CD14-positive monocyte (primary cell): ENCODE data around the gene XAB2. TPM values are rescaled to one million over a fixed set of nuclear protein-coding genes. Genes with fewer than 3 reads are reported as not detected.

Experiments
- DNase-seq, 3 donors: peaks; one replicate each; pipeline ENCODE4 v3.0.0-alpha.2; 2011 to 2022
- H2AFZ ChIP-seq: 2 replicates; pipeline ENCODE4 v1.6.0; 2012; ENCODE audit warnings: mild to moderate bottlenecking, low read depth, low read length, inconsistent platforms; ENCODE audit not compliant: insufficient read depth, poor library complexity, severe bottlenecking
- H3K27ac ChIP-seq, 2 donors: 1 replicate in 1 of 2; 2 replicates in 1 of 2; pipeline ENCODE4 v1.5.1; 2012 to 2013; ENCODE audit warnings: low read length in 2 of 2, control low read depth in 1 of 2, inconsistent platforms in 1 of 2, low read depth in 1 of 2, mild to moderate bottlenecking in 1 of 2
- H3K27me3 ChIP-seq, 2 donors: one replicate each; pipeline versions ENCODE4 v1.6.0 to v1.6.1; 2011 to 2013; ENCODE audit warnings: low read length in 2 of 2; ENCODE audit not compliant: control insufficient read depth in 2 of 2, insufficient read depth in 2 of 2
- H3K36me3 ChIP-seq, 2 donors: replicated peaks in 1 of 2; 1 replicate in 1 of 2; 2 replicates in 1 of 2; pipeline versions ENCODE4 v1.5.1 to v1.6.1; 2012 to 2013; ENCODE audit warnings: low read length in 2 of 2, control low read depth in 1 of 2, inconsistent platforms in 1 of 2, mild to moderate bottlenecking in 1 of 2; ENCODE audit not compliant: insufficient read depth in 2 of 2, control insufficient read depth in 1 of 2
- H3K4me1 ChIP-seq, 2 donors: 1 replicate in 1 of 2; 2 replicates in 1 of 2; pipeline versions ENCODE4 v1.5.1 to v1.6.1; 2012 to 2013; ENCODE audit warnings: low read length in 2 of 2, control low read depth in 1 of 2, inconsistent platforms in 1 of 2, mild to moderate bottlenecking in 1 of 2, moderate library complexity in 1 of 2; ENCODE audit not compliant: insufficient read depth in 2 of 2, control insufficient read depth in 1 of 2
- H3K4me2 ChIP-seq: replicated peaks from 2 replicates; pipeline ENCODE3; 2012; ENCODE audit warnings: low read length, moderate library complexity, mild to moderate bottlenecking; ENCODE audit not compliant: poor library complexity, severe bottlenecking; ENCODE audit errors: extremely low read depth
- H3K4me3 ChIP-seq, 3 experiments: fragments of 200-600 bp in 1 of 3; sonication (generic) in 1 of 3; replicated peaks in 1 of 3; 1 replicate in 2 of 3; 2 replicates in 1 of 3; pipeline ENCODE4 v1.5.1; 2011 to 2013; ENCODE audit warnings: low read length in 3 of 3, mild to moderate bottlenecking in 3 of 3, control low read depth in 2 of 3, low read depth in 2 of 3, inconsistent platforms in 1 of 3, moderate library complexity in 1 of 3
- H3K79me2 ChIP-seq: 2 replicates; pipeline ENCODE4 v1.6.0; 2012; ENCODE audit warnings: mild to moderate bottlenecking, control low read depth, inconsistent platforms, low read length, moderate library complexity; ENCODE audit not compliant: insufficient read depth
- H3K9ac ChIP-seq: 2 replicates; pipeline ENCODE4 v1.6.0; 2017; ENCODE audit warnings: low read length, mild to moderate bottlenecking; ENCODE audit not compliant: insufficient read depth, poor library complexity, severe bottlenecking
- H3K9me3 ChIP-seq, 2 donors: replicated peaks in 1 of 2; 1 replicate in 1 of 2; 2 replicates in 1 of 2; pipeline versions ENCODE4 v1.5.1 to v1.6.1; 2012 to 2013; ENCODE audit warnings: low read length in 2 of 2, control low read depth in 1 of 2; ENCODE audit not compliant: control insufficient read depth in 1 of 2, insufficient read depth in 1 of 2
- H4K20me1 ChIP-seq: 2 replicates; pipeline ENCODE4 v1.6.0; 2012; ENCODE audit warnings: mild to moderate bottlenecking, low read length, control low read depth, moderate library complexity; ENCODE audit not compliant: insufficient read depth
- H3K27ac Mint-ChIP-seq, 7 donors: one replicate each; pipeline ENCODE4 v1.8.0; 2020; ENCODE audit warnings: mild to moderate bottlenecking in 7 of 7, mixed read lengths in 7 of 7, moderate library complexity in 6 of 7, inconsistent platforms in 2 of 7
- H3K27me3 Mint-ChIP-seq, 3 donors: one replicate each; pipeline ENCODE4 v1.8.0; 2021 to 2022; ENCODE audit warnings: low read depth in 3 of 3, mild to moderate bottlenecking in 3 of 3, mixed read lengths in 3 of 3, moderate library complexity in 3 of 3, inconsistent platforms in 1 of 3
- H3K36me3 Mint-ChIP-seq, 2 donors: one replicate each; pipeline ENCODE4 v1.8.0; 2020; ENCODE audit warnings: mixed read lengths in 2 of 2, inconsistent platforms in 1 of 2, mild to moderate bottlenecking in 1 of 2
- H3K4me1 Mint-ChIP-seq: one replicate; pipeline ENCODE4 v1.8.0; 2020; ENCODE audit warnings: mild to moderate bottlenecking, mixed read lengths
- H3K4me3 Mint-ChIP-seq, 2 donors: one replicate each; pipeline ENCODE4 v1.8.0; 2020; ENCODE audit warnings: mild to moderate bottlenecking in 2 of 2, mixed read lengths in 2 of 2, moderate library complexity in 1 of 2
- H3K9me3 Mint-ChIP-seq, 7 donors: one replicate each; pipeline ENCODE4 v1.8.0; 2020 to 2022; ENCODE audit warnings: mixed read lengths in 7 of 7, mild to moderate bottlenecking in 6 of 7, moderate library complexity in 6 of 7, inconsistent platforms in 2 of 7
- WGBS: methylation state at CpG from one replicate; pipeline ENCODE4 v1.1.5; 2013; ENCODE audit warnings: missing lambda C conversion rate; ENCODE audit not compliant: insufficient coverage; 5-methylcytosine and 5-hydroxymethylcytosine counted together
- intact Hi-C, 2 donors: fragments of 100-400 bp; cut with micrococcal nuclease; formaldehyde crosslinking; loops; one replicate each; pipeline versions ENCODE4 v1.15.0 to v1.15.1; 2023
- polyA plus RNA-seq, 3 donors: library from polyadenylated mRNA; depleted of rRNA in 1 of 3; unstranded in 2 of 3; stranded (reverse) in 1 of 3; fragments of 300-500 nt in 2 of 3; fragments of >200 nt in 1 of 3; fragmentation: Illumina TruSeq in 2 of 3; gene quantifications; 1 replicate in 2 of 3; 2 replicates in 1 of 3; pipeline ENCODE4 v1.2.3, GENCODE V29; 2012 to 2021
- TF ChIP-seq, protein P1 (sequence below): fragments of 200-600 bp; IDR thresholded peaks from one replicate; pipeline ENCODE4 v1.8.0; 2022; ENCODE audit warnings: antibody characterized with exemption, mild to moderate bottlenecking

Gene XAB2
- polyA plus RNA-seq, 3 donors, result 4.6 to 55.7 (median 8.8) TPM

GRCh38 chr19:7602935-7603497 is 26.3 kb downstream of the XAB2 start:
- H3K4me3 ChIP-seq, result no peak overlapping the region
- no peaks in the 10 kb centered on the region for H3K4me1 ChIP-seq
- H3K4me2 ChIP-seq, result no peak overlapping the region
- no peaks in the 10 kb centered on the region for H4K20me1 ChIP-seq
- intact Hi-C loops, result no loop called here
- Mint-ChIP-seq H3K27ac (no peak overlapping the region), H3K36me3 (no peaks in the 10 kb centered on the region), H3K4me3 (no peak overlapping the region), H3K4me1 (no peaks in the 10 kb centered on the region), H3K9me3 (peaks cover 0 to 8% (median 5%) of the 10 kb centered on the region in 7 donors), H3K27me3 (peaks cover 15 to 37% (median 33%) of the 10 kb centered on the region in 3 donors)
- H2AFZ ChIP-seq, result no peak overlapping the region
- H3K27ac ChIP-seq, result no peak overlapping the region
- peaks cover 0 to 8% of the 10 kb centered on the region in 2 donors for H3K9me3 ChIP-seq
- WGBS, result 98% methylated on average over 8 of the region's 11 CpGs
- peaks cover 3 to 8% of the 10 kb centered on the region in 2 donors for H3K27me3 ChIP-seq
- H3K9ac ChIP-seq, result no peak overlapping the region
- no peaks in the 10 kb centered on the region for H3K79me2 ChIP-seq
- H3K36me3 ChIP-seq, result no peaks in the 10 kb centered on the region
- TF ChIP-seq, protein P1, sequence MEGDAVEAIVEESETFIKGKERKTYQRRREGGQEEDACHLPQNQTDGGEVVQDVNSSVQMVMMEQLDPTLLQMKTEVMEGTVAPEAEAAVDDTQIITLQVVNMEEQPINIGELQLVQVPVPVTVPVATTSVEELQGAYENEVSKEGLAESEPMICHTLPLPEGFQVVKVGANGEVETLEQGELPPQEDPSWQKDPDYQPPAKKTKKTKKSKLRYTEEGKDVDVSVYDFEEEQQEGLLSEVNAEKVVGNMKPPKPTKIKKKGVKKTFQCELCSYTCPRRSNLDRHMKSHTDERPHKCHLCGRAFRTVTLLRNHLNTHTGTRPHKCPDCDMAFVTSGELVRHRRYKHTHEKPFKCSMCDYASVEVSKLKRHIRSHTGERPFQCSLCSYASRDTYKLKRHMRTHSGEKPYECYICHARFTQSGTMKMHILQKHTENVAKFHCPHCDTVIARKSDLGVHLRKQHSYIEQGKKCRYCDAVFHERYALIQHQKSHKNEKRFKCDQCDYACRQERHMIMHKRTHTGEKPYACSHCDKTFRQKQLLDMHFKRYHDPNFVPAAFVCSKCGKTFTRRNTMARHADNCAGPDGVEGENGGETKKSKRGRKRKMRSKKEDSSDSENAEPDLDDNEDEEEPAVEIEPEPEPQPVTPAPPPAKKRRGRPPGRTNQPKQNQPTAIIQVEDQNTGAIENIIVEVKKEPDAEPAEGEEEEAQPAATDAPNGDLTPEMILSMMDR, result no peak
- DNase-seq, result no peak

- H3K4me1 Mint-ChIP-seq, result no peaks in the 10 kb centered on the region
- Histone ChIP-seq H3K27ac (no peak overlapping the region), H3K9ac (no peak overlapping the region), H3K4me3 (no peak overlapping the region), H3K4me2 (no peak overlapping the region), H4K20me1 (no peaks in the 10 kb centered on the region), H2AFZ (no peak overlapping the region), H3K4me1 (no peaks in the 10 kb centered on the region), H3K79me2 (no peaks in the 10 kb centered on the region), H3K9me3 (peaks cover 0 to 8% of the 10 kb centered on the region in 2 donors), H3K27me3 (peaks cover 10 to 14% of the 10 kb centered on the region in 2 donors), H3K36me3 (no peaks in the 10 kb centered on the region)
- intact Hi-C loops, result no loop called here
- peaks cover 22 to 43% (median 40%) of the 10 kb centered on the region in 3 donors for H3K27me3 Mint-ChIP-seq
- H3K36me3 Mint-ChIP-seq, result no peaks in the 10 kb centered on the region
- TF ChIP-seq, protein P1, result no peak
- no peak overlapping the region for H3K4me3 Mint-ChIP-seq
- DNase-seq, result no peak
- WGBS, result 45% methylated on average over 14 of the region's 15 CpGs
- peaks cover under 1 to 10% (median 6%) of the 10 kb centered on the region in 7 donors for H3K9me3 Mint-ChIP-seq
- H3K27ac Mint-ChIP-seq, result peak overlapping the region in 1 of 7 donors; percentile 66
Measured at GRCh38 chr19:7602240-7602934, 27.0 kb downstream of the XAB2 start.
